Cardiac muscle cell (in vitro differentiated cells and primary cell): ENCODE results near the gene NOS2. TPM values are rescaled to one million over a fixed set of nuclear protein-coding genes. Genes with fewer than 3 reads are reported as not detected.

Experiments used
- DNase-seq, 2 donors: peaks; one replicate each; pipeline versions ENCODE4 v3.0.0 to v3.0.0-alpha.2; 2010 to 2017; ENCODE audit warnings: low read depth in 1 of 2, low spot score in 1 of 2
- H3K27ac ChIP-seq: fragments of 200-600 bp; sonication (generic); 2 replicates; pipeline ENCODE4 v1.5.1; 2016
- H3K27me3 ChIP-seq: fragments of 200-600 bp; sonication (generic); 2 replicates; pipeline ENCODE4 v1.6.0; 2016; ENCODE audit warnings: control low read depth
- H3K36me3 ChIP-seq: fragments of 200-600 bp; sonication (generic); 2 replicates; pipeline ENCODE4 v1.5.1; 2016; ENCODE audit warnings: control low read depth
- H3K4me1 ChIP-seq: fragments of 200-600 bp; sonication (generic); 2 replicates; pipeline ENCODE4 v1.8.1; 2017; ENCODE audit warnings: low read depth, mild to moderate bottlenecking, mixed run types
- H3K4me3 ChIP-seq: fragments of 200-600 bp; sonication (generic); 2 replicates; pipeline ENCODE4 v1.5.1; 2016; ENCODE audit warnings: mild to moderate bottlenecking
- H3K9me3 ChIP-seq: fragments of 200-600 bp; sonication (generic); 2 replicates; pipeline ENCODE4 v1.5.1; 2017; ENCODE audit warnings: low read depth, mild to moderate bottlenecking, control low read depth
- polyA plus RNA-seq: library from polyadenylated mRNA; unstranded; fragments of >200 nt; fragmentation: Nextera tagmentation; extraction: Ambion mirVana; gene quantifications from 2 replicates; pipeline ENCODE4 v1.2.1, GENCODE V29; 2016
- total RNA-seq: library from RNA; depleted of rRNA; stranded (reverse); fragments of >200 nt; gene quantifications from 2 replicates; pipeline ENCODE4 v1.2.3, GENCODE V29; 2016
- TF ChIP-seq, protein P1 (sequence below): IDR thresholded peaks from 2 replicates; pipeline ENCODE4 v1.5.1; 2012; ENCODE audit warnings: low read depth, mild to moderate bottlenecking, low read length

Gene NOS2
- total and polyA plus RNA-seq, 2 experiments from 2014 or later = 0.20 to 0.54 TPM

DNA sequence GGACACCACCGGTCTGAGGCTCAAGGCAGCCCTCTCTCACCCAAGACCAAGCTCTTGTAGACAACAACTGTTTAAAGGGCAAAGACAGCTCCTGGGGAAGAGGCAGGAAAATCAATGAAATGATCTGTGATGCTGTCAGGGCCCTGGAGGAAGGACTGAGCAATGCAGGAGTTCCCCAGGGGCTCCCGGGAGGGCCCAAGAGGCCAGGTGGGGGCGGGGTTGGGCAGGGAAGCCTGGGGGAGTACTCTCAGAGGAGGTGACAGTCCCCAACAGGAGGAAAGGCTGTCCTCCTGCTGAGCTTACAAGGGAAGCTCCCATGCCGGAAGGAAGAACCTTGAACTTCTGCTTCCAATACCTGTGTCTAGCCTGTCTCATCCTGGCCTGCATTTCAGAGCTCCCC lies 8.3 kb upstream of the NOS2 start:
- peaks cover 6% of the 10 kb centered on the region for H3K4me1 ChIP-seq
- H3K36me3 ChIP-seq = no peaks in the 10 kb centered on the region
- DNase-seq = no peak
- no peak overlapping the region for H3K27ac ChIP-seq
- no peaks in the 10 kb centered on the region for H3K9me3 ChIP-seq
- H3K27me3 ChIP-seq = no peaks in the 10 kb centered on the region
- H3K4me3 ChIP-seq = no peak overlapping the region
- TF ChIP-seq, protein P1, sequence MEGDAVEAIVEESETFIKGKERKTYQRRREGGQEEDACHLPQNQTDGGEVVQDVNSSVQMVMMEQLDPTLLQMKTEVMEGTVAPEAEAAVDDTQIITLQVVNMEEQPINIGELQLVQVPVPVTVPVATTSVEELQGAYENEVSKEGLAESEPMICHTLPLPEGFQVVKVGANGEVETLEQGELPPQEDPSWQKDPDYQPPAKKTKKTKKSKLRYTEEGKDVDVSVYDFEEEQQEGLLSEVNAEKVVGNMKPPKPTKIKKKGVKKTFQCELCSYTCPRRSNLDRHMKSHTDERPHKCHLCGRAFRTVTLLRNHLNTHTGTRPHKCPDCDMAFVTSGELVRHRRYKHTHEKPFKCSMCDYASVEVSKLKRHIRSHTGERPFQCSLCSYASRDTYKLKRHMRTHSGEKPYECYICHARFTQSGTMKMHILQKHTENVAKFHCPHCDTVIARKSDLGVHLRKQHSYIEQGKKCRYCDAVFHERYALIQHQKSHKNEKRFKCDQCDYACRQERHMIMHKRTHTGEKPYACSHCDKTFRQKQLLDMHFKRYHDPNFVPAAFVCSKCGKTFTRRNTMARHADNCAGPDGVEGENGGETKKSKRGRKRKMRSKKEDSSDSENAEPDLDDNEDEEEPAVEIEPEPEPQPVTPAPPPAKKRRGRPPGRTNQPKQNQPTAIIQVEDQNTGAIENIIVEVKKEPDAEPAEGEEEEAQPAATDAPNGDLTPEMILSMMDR = no peak

DNA sequence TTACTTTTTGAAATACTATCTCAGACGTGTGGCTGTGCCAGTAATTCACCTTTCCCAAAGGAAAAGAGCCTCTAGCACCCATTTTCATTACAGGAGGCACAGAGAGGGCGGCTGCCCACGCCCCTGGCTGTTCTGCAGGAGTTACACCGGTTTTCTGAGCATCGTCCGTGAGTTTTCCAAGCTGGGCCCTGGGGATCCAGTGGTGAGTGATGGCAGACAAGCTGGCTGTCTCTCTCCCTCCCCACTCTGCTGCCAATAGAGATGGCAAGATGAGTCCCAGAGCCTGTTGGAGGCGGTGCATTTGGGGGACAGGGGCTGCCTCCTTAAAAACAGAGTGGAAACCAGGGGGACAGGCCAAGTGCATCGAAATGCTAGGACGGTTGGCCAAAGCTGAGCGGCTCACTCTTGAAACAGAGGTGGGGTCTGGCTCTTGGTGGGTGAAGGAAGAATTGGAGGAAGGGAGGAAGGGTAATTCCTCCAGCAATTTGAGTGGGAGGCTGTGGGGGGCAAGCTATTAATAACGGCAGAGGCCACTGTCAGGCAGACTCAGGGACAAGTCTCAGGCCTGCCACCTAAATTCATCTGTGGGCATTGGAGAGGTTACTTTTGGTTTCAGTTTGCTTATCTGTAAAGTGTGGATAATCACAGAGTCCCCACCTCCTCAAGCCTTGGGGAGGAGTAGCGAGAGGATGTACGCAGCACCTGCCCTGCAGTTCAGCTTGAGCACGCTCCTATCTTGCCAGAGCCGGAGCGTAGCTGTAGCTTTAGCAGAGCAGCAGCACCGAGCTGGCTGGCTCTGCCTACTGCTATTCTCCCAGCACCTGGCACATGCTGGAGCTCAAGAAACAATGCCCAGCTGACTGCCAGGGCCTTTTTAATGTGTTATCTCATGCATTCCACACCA lies 7.5 kb upstream of the NOS2 start:
- Histone ChIP-seq H3K4me1 (peaks cover 6% of the 10 kb centered on the region), H3K36me3 (no peaks in the 10 kb centered on the region), H3K9me3 (no peaks in the 10 kb centered on the region), H3K27ac (no peak overlapping the region), H3K27me3 (no peaks in the 10 kb centered on the region), H3K4me3 (no peak overlapping the region)
- peak in 1 of 2 donors; percentile 22 for DNase-seq
- TF ChIP-seq, protein P1 = no peak

DNA sequence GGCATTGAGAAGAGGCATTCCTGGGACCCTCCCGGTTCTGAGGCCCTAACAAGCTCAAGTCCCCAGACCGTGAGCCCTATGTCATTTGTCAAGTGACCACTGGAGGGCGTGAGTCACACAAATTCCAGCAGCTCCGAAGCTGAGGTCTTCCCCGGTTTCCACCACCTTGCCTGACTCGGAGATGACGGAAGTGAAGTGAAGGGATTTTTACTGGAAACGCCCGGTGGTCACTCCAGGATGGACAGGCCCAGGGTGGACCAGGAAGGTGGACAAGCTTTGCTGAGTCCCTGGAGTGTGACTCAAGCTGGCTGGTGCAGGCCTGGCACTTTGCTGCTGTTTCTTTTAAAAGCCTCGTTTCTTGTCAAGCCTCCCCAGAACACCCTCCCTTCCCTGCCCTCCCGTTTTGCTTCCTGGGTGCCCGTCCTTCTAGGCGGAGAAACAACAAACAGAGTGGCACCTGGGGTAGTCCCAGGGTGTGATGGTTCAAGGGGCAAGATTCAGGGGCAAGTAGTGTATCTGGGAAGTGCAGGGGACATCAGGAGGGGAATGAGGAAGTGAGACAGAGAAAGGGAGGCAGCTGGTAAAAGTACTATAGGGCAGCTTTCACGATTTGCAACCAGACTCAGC lies 5.3 kb upstream of the NOS2 start:
- no peak overlapping the region for H3K27ac ChIP-seq
- no peaks in the 10 kb centered on the region for H3K36me3 ChIP-seq
- H3K4me1 ChIP-seq = peaks cover 6% of the 10 kb centered on the region
- H3K27me3 ChIP-seq = no peaks in the 10 kb centered on the region
- H3K4me3 ChIP-seq = no peak overlapping the region
- no peaks in the 10 kb centered on the region for H3K9me3 ChIP-seq
- peak; percentile 88 to 93 for DNase-seq
- TF ChIP-seq, protein P1 = peak; percentile 86

DNA sequence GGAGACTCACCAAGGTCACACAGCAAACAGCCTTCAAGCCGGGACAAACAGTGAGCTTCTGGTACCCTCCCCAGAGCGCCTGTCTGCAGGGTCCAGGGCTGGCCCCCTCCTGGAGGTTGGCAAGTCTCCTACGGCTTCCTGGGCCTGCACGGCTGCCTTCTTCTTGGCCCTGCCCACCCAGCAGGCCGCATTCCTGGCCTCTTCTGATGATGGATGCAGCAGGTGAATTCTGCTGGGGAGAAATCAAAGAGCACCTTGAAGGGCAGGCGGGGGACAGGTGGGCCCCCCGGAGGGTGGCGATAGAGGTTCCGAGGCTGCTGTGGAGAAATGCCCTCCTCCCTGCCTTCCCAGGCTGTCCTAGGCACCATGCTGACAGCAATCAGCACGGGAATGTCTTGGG lies 3.8 kb upstream of the NOS2 start:
- no peak overlapping the region for H3K4me3 ChIP-seq
- no peak for DNase-seq
- TF ChIP-seq, protein P1 = no peak

DNA sequence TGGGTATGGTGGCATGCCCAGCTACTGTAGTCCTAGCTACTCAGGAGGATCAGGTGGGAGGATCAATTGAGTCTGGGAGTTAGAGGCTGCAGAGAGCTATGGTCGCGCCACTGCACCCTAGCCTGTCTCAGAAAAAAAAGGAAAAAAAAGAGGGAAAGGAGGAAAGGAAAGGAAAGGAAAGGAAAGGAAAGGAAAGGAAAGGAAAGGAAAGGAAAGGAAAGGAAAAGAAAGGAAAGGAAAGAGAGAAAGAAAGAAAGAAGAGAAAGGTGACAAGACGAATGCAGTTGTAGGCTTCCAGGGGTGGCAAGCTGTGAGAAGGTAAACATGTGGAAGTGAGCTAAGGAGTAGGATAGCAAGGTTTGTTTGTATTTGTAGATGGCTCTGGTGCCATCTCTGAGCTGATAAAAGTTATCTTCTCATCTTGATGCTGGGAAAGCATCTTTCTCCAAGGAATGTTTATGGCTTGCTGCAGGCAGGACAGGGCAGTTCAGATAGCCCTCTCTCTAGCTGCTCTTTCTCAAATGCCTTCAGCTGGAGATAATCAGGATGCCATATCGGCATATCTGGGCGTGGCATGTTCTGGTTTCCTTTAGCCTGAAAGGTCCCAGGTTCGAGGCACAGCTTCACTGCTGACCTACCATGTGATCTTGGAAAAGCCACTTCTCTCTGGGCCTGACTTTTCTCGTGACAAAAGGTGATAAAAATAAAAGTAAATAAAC lies 2.8 kb upstream of the NOS2 start:
- no peak overlapping the region for H3K27ac ChIP-seq

More for the DNA sequence above, 3.8 kb upstream of the NOS2 start:
- Histone ChIP-seq H3K4me1 (peaks cover 6% of the 10 kb centered on the region), H3K27ac (no peak overlapping the region), H3K9me3 (no peaks in the 10 kb centered on the region), H3K27me3 (no peaks in the 10 kb centered on the region), H3K36me3 (no peaks in the 10 kb centered on the region)

More for the DNA sequence above, 2.8 kb upstream of the NOS2 start:
- no peaks in the 10 kb centered on the region for H3K36me3 ChIP-seq
- H3K4me3 ChIP-seq = no peak overlapping the region
- peaks cover 3% of the 10 kb centered on the region for H3K4me1 ChIP-seq
- TF ChIP-seq, protein P1 = no peak
- DNase-seq = no peak
- H3K27me3 ChIP-seq = no peaks in the 10 kb centered on the region
- no peaks in the 10 kb centered on the region for H3K9me3 ChIP-seq
